ENCODE measurements around the gene WFDC2.

The WFDC2 gene

DNA sequence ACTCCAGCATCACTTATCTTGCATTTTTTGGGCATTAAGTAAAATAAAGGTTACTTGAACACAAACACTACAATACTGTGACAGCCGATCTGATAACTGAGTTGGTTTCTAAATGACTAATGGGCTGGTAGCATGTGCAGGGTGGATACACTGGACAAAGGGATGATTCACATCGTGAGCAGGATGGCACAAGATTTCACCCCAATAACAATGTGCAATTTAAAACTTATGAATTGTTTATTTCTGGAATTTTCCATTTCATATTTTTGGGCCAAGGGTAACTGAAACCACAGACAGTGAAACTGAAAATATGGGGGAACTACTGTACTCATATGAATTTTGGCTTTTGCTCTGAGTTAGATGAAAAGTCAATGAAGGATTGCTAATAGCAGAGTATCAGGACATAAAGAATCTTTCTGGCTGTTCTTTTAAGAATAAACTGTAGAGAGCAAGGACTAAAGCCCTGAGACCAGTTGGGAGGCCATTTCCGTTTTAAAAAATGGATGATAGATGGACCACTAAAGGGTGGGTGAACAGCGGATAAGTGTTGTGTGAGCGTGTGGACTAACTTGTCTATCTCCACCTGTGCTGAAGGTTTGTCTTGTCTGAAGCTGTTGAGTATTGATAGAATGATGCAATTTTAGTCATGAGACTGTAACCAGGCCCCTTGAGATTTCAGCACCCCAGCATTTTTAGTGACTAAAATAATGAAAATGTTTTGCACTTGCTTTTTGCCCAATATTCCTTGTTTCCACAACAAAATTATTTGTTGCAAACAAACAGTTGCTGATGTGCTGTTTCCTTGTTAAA lies 37.7 kb downstream of the WFDC2 start:
- no peak overlapping the region for H3K4me3 ChIP-seq (ENCODE audit: low read length)
- no peaks in the 10 kb centered on the region for H3K9me3 ChIP-seq (ENCODE audit: control insufficient read depth, low read length)
- H3K27me3 ChIP-seq (ENCODE audit: control insufficient read depth, insufficient read depth, low read length): no peaks in the 10 kb centered on the region

DNA sequence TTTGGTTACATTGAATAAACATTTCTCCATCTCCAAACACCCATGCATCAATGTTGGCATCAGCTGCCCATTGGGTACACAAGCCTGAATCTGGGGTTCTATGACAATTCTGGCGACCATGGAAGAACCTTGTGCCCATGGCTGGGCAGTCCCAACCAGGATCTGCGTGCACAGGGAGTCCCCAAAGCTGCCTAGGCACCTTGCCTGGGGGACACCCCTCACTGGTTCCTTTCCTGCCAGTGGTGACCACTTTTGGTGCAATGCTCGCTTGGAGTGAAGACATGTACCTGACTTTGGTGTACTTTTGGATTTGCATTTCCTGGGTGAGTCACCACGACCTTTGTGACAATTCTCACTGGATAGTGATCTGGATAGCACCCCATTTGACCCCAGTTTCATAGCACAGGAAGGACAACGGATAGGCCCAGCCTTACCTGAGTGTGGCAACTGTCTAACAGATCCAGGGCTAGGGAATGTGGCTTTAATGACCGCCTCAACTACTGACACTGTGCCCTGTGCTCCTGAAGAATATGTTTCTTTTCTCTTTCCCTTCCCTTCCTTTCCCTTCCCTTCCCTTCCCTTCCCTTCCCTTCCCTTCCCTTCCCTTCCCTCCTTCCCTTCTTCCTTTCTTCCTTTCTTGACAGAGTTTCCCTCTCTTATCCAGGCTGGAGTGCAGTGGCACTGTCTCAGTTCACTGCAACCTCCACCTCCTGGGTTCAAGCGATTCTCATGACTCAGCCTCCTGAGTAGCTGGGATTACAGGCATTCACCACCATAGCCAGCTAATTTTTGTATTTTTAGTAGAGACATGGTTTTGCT lies 38.7 kb downstream of the WFDC2 start:
- Histone ChIP-seq H3K27me3 (ENCODE audit: control insufficient read depth, insufficient read depth, low read length) (no peaks in the 10 kb centered on the region), H3K36me3 (ENCODE audit: control insufficient read depth, insufficient read depth, low read length) (no peaks in the 10 kb centered on the region), H3K4me3 (ENCODE audit: low read length) (no peak overlapping the region), H3K9me3 (ENCODE audit: control insufficient read depth, low read length) (no peaks in the 10 kb centered on the region), H3K9ac (ENCODE audit: low read length) (no peak overlapping the region), H3K4me1 (ENCODE audit: control insufficient read depth, insufficient read depth, low read length) (no peaks in the 10 kb centered on the region)

More for the DNA sequence above, 37.7 kb downstream of the WFDC2 start:
- Histone ChIP-seq H3K9ac (ENCODE audit: low read length) (no peak overlapping the region), H3K4me1 (ENCODE audit: control insufficient read depth, insufficient read depth, low read length) (no peaks in the 10 kb centered on the region), H3K36me3 (ENCODE audit: control insufficient read depth, insufficient read depth, low read length) (no peaks in the 10 kb centered on the region)

DNA sequence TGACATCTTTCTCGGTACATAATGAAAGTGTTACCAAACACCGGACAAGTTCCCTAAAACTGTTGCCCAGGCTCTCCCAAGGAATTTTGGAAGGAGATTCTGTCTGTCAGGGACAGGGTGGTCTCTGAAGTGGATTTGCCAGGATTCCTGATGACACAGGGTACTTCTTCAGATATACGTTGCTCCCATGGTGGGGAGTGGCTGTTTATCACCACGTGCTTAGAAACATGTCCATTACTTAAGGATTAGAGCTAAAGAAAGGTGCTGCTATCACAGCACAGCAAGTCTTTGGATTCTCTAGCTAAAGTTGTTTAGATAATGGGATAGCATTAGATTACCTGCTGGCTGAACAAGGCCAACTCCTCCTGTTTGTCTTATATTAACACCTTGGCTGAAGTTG lies 39.5 kb downstream of the WFDC2 start:
- Histone ChIP-seq H3K9ac (ENCODE audit: low read length) (no peak overlapping the region), H3K36me3 (ENCODE audit: control insufficient read depth, insufficient read depth, low read length) (no peaks in the 10 kb centered on the region), H3K4me3 (ENCODE audit: low read length) (no peak overlapping the region), H3K9me3 (ENCODE audit: control insufficient read depth, low read length) (no peaks in the 10 kb centered on the region), H3K27me3 (ENCODE audit: control insufficient read depth, insufficient read depth, low read length) (no peaks in the 10 kb centered on the region), H3K4me1 (ENCODE audit: control insufficient read depth, insufficient read depth, low read length) (no peaks in the 10 kb centered on the region)

DNA sequence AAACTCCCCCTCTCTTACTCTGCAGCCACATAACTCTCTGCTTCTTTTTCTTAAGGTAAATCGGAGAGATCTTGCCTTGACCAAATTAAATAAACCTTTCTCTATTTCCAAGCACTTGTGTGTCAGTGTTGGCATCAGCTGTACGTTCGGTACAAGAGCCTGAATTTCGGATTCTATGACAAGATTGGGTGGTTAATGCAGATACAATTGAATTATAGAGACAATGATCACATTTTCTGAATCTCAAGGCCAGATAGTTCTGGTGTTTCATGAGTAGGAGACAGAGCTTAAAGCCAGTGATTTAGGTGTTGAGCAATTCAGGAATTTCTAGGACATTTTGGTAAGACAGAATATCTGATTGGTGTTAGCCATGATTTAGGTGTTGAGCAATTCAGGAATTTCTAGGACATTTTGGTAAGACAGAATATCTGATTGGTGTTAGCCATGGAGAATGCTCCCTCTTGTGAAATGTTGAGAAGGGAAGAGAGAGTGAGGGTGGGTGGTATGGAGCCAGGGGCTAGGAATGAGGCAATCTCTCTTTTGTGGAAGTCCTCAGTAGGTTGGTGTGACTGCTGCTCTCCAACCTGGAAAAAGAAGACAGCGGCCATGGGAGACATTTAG lies 40.8 kb downstream of the WFDC2 start:
- H3K4me1 ChIP-seq (ENCODE audit: control insufficient read depth, insufficient read depth, low read length): no peaks in the 10 kb centered on the region

DNA sequence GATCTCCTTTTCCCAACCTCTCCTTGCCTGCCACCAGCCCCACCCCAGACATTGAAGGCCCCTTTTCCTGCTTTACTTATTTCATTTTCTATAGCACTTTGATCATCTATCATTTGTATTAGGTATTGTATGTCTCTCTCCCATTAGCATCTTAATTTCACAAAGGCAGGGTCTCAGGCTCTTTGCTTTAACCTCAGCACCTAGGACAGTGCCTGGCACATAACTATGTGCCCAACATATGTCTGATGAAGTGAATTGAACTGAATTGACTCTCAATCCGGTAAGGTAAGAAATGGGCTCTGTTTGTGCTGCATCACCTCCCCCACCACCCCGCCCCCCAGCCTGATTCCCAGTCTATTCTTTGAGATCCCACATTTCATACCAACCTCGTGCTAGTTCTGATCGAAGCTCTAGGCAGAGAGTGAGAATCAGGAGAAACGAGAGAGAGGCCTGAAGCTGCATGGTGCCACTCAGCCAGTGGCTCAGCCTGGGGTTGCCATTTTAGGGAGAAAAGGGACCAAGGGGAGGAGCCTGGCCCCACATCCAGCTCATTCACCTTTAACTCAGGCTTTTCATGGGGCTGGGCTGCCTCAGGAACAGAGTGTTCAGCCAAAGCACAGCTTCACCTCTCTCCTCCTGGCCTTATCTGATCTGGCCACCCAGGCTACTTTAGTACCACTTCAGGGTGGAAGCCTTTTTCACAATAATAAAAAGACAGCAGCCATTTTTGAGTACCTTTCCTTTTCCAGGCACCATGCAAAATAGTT lies 45.8 kb downstream of the WFDC2 start, which contains the start of gene SPINT3:
SPINT3 (minus strand) TSS at position 476 of the 767 bp plus-strand sequence; CDS start at position 462, 14 bp downstream.
- H3K4me1 ChIP-seq (ENCODE audit: control insufficient read depth, insufficient read depth, low read length): no peaks in the 10 kb centered on the region
- no peak within 1 kb of the TSS for H3K9ac ChIP-seq (ENCODE audit: low read length)
- no peaks in the 10 kb centered on the region for H3K27me3 ChIP-seq (ENCODE audit: control insufficient read depth, insufficient read depth, low read length)
- no peaks in the 10 kb centered on the region for H3K36me3 ChIP-seq (ENCODE audit: control insufficient read depth, insufficient read depth, low read length)
- no peaks in the 10 kb centered on the region for H3K9me3 ChIP-seq (ENCODE audit: control insufficient read depth, low read length)
- H3K4me3 ChIP-seq (ENCODE audit: low read length): no peak within 1 kb of the TSS

More for the DNA sequence above, 40.8 kb downstream of the WFDC2 start:
- no peaks in the 10 kb centered on the region for H3K27me3 ChIP-seq (ENCODE audit: control insufficient read depth, insufficient read depth, low read length)
- no peaks in the 10 kb centered on the region for H3K36me3 ChIP-seq (ENCODE audit: control insufficient read depth, insufficient read depth, low read length)
- H3K4me3 ChIP-seq (ENCODE audit: low read length): no peak overlapping the region
- H3K9ac ChIP-seq (ENCODE audit: low read length): no peak overlapping the region
- no peaks in the 10 kb centered on the region for H3K9me3 ChIP-seq (ENCODE audit: control insufficient read depth, low read length)

DNA sequence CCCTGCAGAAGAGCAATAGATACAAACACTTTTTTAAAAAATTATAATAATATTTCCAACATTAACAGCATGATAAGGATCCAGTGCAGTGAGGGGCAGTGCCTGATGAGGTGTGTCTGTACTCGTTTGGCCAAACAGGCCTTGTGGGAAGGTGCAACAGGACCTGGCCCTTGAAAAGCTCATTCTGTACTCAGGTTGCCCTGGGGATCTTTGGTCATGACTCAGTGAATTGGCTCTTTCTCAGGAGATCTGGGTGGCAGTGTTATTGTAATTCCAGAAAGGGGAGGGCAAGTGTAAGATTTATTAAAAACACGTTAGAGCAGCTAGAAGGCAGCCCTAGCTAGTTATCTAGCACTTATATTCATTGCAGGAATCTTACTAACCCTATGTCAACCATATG lies 48.7 kb downstream of the WFDC2 start:
- Histone ChIP-seq H3K4me1 (ENCODE audit: control insufficient read depth, insufficient read depth, low read length) (no peaks in the 10 kb centered on the region), H3K4me3 (ENCODE audit: low read length) (no peak overlapping the region), H3K36me3 (ENCODE audit: control insufficient read depth, insufficient read depth, low read length) (no peaks in the 10 kb centered on the region), H3K9me3 (ENCODE audit: control insufficient read depth, low read length) (no peaks in the 10 kb centered on the region), H3K9ac (ENCODE audit: low read length) (no peak overlapping the region), H3K27me3 (ENCODE audit: control insufficient read depth, insufficient read depth, low read length) (no peaks in the 10 kb centered on the region)

DNA sequence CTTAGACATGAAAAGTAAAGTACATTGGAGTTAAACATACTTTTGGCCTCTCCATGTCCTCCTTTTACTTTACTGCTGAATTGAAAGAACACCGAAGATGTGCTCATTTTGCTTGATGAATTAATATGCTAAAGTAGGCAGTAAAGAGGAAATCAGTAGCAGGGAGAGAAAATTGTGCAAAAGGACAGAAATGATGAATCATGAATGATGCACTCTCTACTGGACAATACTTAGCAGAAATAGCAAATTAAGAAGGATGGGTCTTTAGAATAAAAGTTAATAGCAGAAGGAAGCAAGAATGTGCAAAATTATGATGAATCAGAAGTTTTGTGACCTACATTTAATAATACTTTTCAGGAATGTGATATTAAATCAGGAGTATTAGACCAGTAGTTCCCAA lies 54.3 kb downstream of the WFDC2 start:
- H3K27me3 ChIP-seq (ENCODE audit: control insufficient read depth, insufficient read depth, low read length): no peaks in the 10 kb centered on the region
- no peak overlapping the region for H3K9ac ChIP-seq (ENCODE audit: low read length)
- H3K36me3 ChIP-seq (ENCODE audit: control insufficient read depth, insufficient read depth, low read length): no peaks in the 10 kb centered on the region

DNA sequence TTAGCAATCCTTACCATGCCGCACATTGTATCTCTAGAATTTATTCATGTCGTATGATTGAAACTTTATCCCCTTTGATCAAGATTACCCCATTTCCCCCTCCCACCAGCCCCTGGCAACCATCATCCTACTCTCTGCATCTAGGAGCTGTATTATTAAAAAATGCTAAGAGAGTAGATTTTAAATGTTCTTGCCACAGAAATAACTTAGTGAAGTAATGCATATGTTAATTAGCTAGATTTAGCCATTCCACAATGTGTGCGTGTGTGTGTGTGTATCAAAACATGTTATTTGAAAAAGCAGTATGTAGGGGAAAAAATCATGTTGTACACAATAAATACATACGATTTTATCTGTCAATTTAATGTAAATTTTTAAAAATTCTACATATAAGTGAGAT lies 57.7 kb downstream of the WFDC2 start:
- no peak overlapping the region for H3K9ac ChIP-seq (ENCODE audit: low read length)
- H3K4me3 ChIP-seq (ENCODE audit: low read length): no peak overlapping the region
- H3K4me1 ChIP-seq (ENCODE audit: control insufficient read depth, insufficient read depth, low read length): no peaks in the 10 kb centered on the region
- H3K27me3 ChIP-seq (ENCODE audit: control insufficient read depth, insufficient read depth, low read length): no peaks in the 10 kb centered on the region
- no peaks in the 10 kb centered on the region for H3K9me3 ChIP-seq (ENCODE audit: control insufficient read depth, low read length)
- no peaks in the 10 kb centered on the region for H3K36me3 ChIP-seq (ENCODE audit: control insufficient read depth, insufficient read depth, low read length)

More for the DNA sequence above, 54.3 kb downstream of the WFDC2 start:
- Histone ChIP-seq H3K4me1 (ENCODE audit: control insufficient read depth, insufficient read depth, low read length) (no peaks in the 10 kb centered on the region), H3K9me3 (ENCODE audit: control insufficient read depth, low read length) (no peaks in the 10 kb centered on the region), H3K4me3 (ENCODE audit: low read length) (no peak overlapping the region)
